Heart left ventricle (tissue), 16 donors: Measurements from ENCODE around the gene ADCY9. TPM values are rescaled to one million over a fixed set of nuclear protein-coding genes. Genes with fewer than 3 reads are reported as not detected.
A peak's percentile ranks its signal among the peaks of the same experiment; 100 is the strongest.

Source experiments
- ATAC-seq, 4 donors: fragments of 200-7000 bp; cut with Tn5 transposase; one replicate each; pipeline ENCODE4 v1.9.1; 2020 to 2022; ENCODE audit warnings: moderate library complexity in 4 of 4, mild to moderate bottlenecking in 3 of 4, moderate number of reproducible peaks in 1 of 4
- DNase-seq, 5 donors: peaks; one replicate each; pipeline ENCODE4 v3.0.0-alpha.2; 2020
- H3K27ac ChIP-seq, 12 donors: fragments of 200-600 bp; sonication (generic) in 4 of 12; one replicate each; pipeline versions ENCODE4 v1.5.0 to v1.8.0; 2016 to 2022; ENCODE audit warnings: mild to moderate bottlenecking in 2 of 12
- H3K27me3 ChIP-seq, 9 donors: fragments of 200-600 bp; sonication (generic) in 2 of 9; one replicate each; pipeline versions ENCODE4 v1.5.1 to v1.8.0; 2016 to 2022; ENCODE audit warnings: mild to moderate bottlenecking in 3 of 9
- H3K36me3 ChIP-seq, 9 donors: fragments of 200-600 bp; sonication (generic) in 2 of 9; one replicate each; pipeline versions ENCODE4 v1.5.0 to v1.8.0; 2018 to 2022; ENCODE audit warnings: mild to moderate bottlenecking in 2 of 9
- H3K4me1 ChIP-seq, 12 donors: fragments of 200-600 bp; sonication (generic) in 4 of 12; one replicate each; pipeline versions ENCODE4 v1.5.0 to v1.8.0; 2016 to 2022; ENCODE audit warnings: mild to moderate bottlenecking in 3 of 12
- H3K4me3 ChIP-seq, 12 donors: fragments of 200-600 bp; sonication (generic) in 4 of 12; one replicate each; pipeline versions ENCODE4 v1.5.0 to v1.8.0; 2017 to 2022; ENCODE audit warnings: mild to moderate bottlenecking in 9 of 12, moderate library complexity in 4 of 12
- H3K9me3 ChIP-seq, 12 donors: fragments of 200-600 bp; sonication (generic) in 4 of 12; one replicate each; pipeline versions ENCODE4 v1.5.0 to v1.8.0; 2016 to 2022; ENCODE audit warnings: mild to moderate bottlenecking in 1 of 12
- POLR2A ChIP-seq, 2 donors: fragments of 450-650 bp; IDR thresholded peaks; one replicate each; pipeline ENCODE4 v1.6.1; 2017; ENCODE audit warnings: antibody characterized with exemption in 2 of 2, mild to moderate bottlenecking in 2 of 2, moderate library complexity in 2 of 2
- WGBS, 4 donors: extraction: QIAGEN DNeasy Blood & Tissue Kit in 2 of 4; methylation state at CpG; one replicate each; pipeline versions ENCODE4 v1.1.5 to v1.1.7; 2013 to 2018; 5-methylcytosine and 5-hydroxymethylcytosine counted together
- intact Hi-C, 10 donors: fragments of 100-400 bp; cut with DNase I; formaldehyde crosslinking; loops; one replicate each; pipeline versions ENCODE4 v1.11.1 to v1.14.2; 2022
- polyA plus RNA-seq, 2 donors: library from polyadenylated mRNA; stranded (reverse); fragments of 200-250 nt; gene quantifications; one replicate each; pipeline ENCODE4 v1.2.3, GENCODE V29; 2013
- total RNA-seq, 9 donors: library from RNA; depleted of rRNA in 2 of 9; stranded (reverse); fragments of >200 nt in 2 of 9; fragmentation: NEBNext Ultra II Directional in 3 of 9; extraction: Animal tissue kit (Norgen Biotek cat#: 25700) in 3 of 9; gene quantifications; one replicate each; pipeline versions ENCODE4 v1.1.0 to v1.2.4, GENCODE V29; 2016 to 2023
- TF ChIP-seq, protein P1 (sequence below), 12 donors: fragments of 200-600 bp; sonication (generic) in 4 of 12; IDR thresholded peaks; one replicate each; pipeline versions ENCODE4 v1.5.0 to v1.8.0; 2018 to 2022; ENCODE audit warnings: antibody characterized with exemption in 12 of 12, mild to moderate bottlenecking in 5 of 12
- donor health status: ischemic (EF 13 %, LVEDD 7.1; RV severe dilation, severe dysfunction).
- donor health status: healthy with polysubstance abuse.
- donor health status: DM: no; HTN: yes; CAD: no.
- donor health status: DM: no; HTN: no; CAD: no.
- donor health status: ischemic (EF 25% LVEDD 6.9; RV normal size, moderate dysfunction).
- donor health status: ischemic (EF 25% LVEDD 5.7; RV mildly dilated, moderate dysfunction).
- donor health status: healthy.
- donor health status: DM: yes; HTN: yes; CAD: no.
- donor health status: ischemic (EF 35%, LVEDD 5.7; RV mildly dilated, moderate dysfunction).
- donor health status: nonischemic (EF 11% LVEDD 7.7; RV severe dilation, severe dysfunction).
- donor health status: DM: yes; HTN: yes; CAD: no.
- donor health status: PGD.
- donor health status: ischemic (EF 29% LVEDD 5.4; RV normal size, mild dysfunction).
- donor health status: nonischemic (EF 23%, LVEDD 6.1; RV moderate dilation, normal function).

Gene ADCY9
- total and polyA plus RNA-seq, 11 donors: 11.8 to 85.8 (median 45.0) TPM

- TF ChIP-seq POLR2A (IDR thresholded peaks at IDR 0.05): no peak
- TF ChIP-seq, protein P1, sequence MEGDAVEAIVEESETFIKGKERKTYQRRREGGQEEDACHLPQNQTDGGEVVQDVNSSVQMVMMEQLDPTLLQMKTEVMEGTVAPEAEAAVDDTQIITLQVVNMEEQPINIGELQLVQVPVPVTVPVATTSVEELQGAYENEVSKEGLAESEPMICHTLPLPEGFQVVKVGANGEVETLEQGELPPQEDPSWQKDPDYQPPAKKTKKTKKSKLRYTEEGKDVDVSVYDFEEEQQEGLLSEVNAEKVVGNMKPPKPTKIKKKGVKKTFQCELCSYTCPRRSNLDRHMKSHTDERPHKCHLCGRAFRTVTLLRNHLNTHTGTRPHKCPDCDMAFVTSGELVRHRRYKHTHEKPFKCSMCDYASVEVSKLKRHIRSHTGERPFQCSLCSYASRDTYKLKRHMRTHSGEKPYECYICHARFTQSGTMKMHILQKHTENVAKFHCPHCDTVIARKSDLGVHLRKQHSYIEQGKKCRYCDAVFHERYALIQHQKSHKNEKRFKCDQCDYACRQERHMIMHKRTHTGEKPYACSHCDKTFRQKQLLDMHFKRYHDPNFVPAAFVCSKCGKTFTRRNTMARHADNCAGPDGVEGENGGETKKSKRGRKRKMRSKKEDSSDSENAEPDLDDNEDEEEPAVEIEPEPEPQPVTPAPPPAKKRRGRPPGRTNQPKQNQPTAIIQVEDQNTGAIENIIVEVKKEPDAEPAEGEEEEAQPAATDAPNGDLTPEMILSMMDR (IDR thresholded peaks at IDR 0.05): no peak
- no peak overlapping the region for H3K4me3 ChIP-seq
- H3K36me3 ChIP-seq: peaks cover 0 to 19% (median 9%) of the 10 kb centered on the region in 9 donors
- DNase-seq (no peak), ATAC-seq (no peak)
- 97 to 99% (median 98%) methylated on average over 24 of the region's 24 CpGs for WGBS, 4 donors
- peaks cover 0 to 6% (median 0%) of the 10 kb centered on the region in 12 donors for H3K9me3 ChIP-seq
- H3K27ac ChIP-seq: no peak overlapping the region
- H3K4me1 ChIP-seq: peaks cover 0 to 32% (median 22%) of the 10 kb centered on the region in 12 donors
- intact Hi-C loops: no loop called here
- no peaks in the 10 kb centered on the region for H3K27me3 ChIP-seq
Measured at GRCh38 chr16:3966681-3967080, 149.6 kb downstream of the ADCY9 start.

- Histone ChIP-seq H3K9me3 (peaks cover 0 to 6% (median 0%) of the 10 kb centered on the region in 12 donors), H3K4me3 (no peak overlapping the region), H3K27ac (no peak overlapping the region), H3K36me3 (peaks cover 0 to 15% (median 9%) of the 10 kb centered on the region in 9 donors), H3K4me1 (peaks cover 0 to 35% (median 25%) of the 10 kb centered on the region in 12 donors), H3K27me3 (no peaks in the 10 kb centered on the region)
- DNase-seq (no peak), ATAC-seq (no peak)
- TF ChIP-seq, protein P1 (IDR thresholded peaks at IDR 0.05): no peak
- TF ChIP-seq POLR2A (IDR thresholded peaks at IDR 0.05): no peak
- intact Hi-C loops: no loop called here
- WGBS, 4 donors: 97 to 98% (median 98%) methylated on average over 36 to 50 of the region's 50 CpGs
Measured at GRCh38 chr16:3965781-3966582, 150.3 kb downstream of the ADCY9 start.

DNA sequence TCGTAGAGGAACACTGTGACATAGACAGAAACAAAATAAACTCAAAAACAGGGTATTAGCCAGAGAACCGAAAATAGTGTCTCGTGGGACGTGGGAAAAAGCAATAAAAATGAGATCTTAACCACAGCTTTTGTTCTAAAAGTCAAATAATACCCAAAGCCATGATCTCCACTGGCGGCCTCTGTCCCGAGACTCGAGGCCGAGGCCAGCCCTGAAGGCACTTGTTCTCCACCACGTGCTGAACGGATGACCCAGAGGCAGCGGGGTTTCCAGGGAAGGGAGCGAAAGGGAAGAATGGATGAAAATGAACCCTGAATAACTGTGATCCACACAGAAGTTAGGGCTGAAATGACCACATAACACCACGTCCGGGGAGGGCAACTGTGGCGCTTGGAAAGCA, 150.9 kb downstream of the ADCY9 start:
- Histone ChIP-seq H3K27me3 (no peaks in the 10 kb centered on the region), H3K36me3 (peaks cover 0 to 15% (median 9%) of the 10 kb centered on the region in 9 donors), H3K4me1 (peaks cover 0 to 37% (median 26%) of the 10 kb centered on the region in 12 donors), H3K27ac (no peak overlapping the region), H3K4me3 (no peak overlapping the region), H3K9me3 (peaks cover 0 to 6% (median 0%) of the 10 kb centered on the region in 12 donors)
- DNase-seq (no peak), ATAC-seq (no peak)
- intact Hi-C loops: no loop called here
- WGBS, 4 donors: 87 to 90% (median 89%) methylated on average over 15 of the region's 15 CpGs
- TF ChIP-seq, protein P1 (IDR thresholded peaks at IDR 0.05): no peak
- TF ChIP-seq POLR2A (IDR thresholded peaks at IDR 0.05): no peak

DNA sequence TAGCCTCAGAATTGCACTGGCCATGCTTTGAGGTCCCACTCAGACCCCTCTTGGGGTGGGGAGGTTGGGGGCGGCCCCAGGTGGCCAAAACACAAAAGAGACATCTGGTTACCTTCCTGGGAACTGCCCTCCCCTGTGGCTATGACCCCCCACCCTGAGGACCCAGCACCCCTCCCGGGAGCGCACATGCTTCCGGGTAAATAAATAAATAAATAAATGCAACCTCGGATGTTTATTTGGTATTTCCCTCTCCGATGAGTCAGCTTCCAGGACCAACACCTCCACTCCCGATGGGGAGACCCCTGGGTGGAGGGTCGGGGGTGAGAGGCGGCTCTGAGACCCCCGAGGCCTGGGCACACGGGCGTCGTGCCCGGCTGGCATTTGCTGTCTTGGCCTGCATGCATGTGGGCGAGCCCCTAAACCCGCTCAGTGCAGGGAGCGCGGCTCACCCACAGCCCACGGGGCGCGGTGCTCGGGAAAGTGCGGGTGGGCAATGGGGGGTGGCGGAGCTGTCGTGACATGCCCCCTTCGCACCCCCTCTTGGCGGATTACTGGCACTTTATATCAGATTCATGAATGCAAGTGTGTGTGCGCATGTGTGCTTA, 151.5 kb downstream of the ADCY9 start:
- intact Hi-C loops: no loop called here

More for the DNA sequence above, 151.5 kb downstream of the ADCY9 start:
- no peak overlapping the region for H3K4me3 ChIP-seq
- H3K9me3 ChIP-seq: peaks cover 0 to 6% (median 0%) of the 10 kb centered on the region in 12 donors
- peaks cover 0 to 15% (median 9%) of the 10 kb centered on the region in 9 donors for H3K36me3 ChIP-seq
- peak in 1 of 4 donors; percentile 14 for ATAC-seq
- peaks cover 0 to 42% (median 30%) of the 10 kb centered on the region in 12 donors for H3K4me1 ChIP-seq
- H3K27ac ChIP-seq: peak overlapping the region in 2 of 12 donors; percentile 42 to 45
- 92 to 96% (median 93%) methylated on average over 28 of the region's 28 CpGs for WGBS, 4 donors
- TF ChIP-seq POLR2A (IDR thresholded peaks at IDR 0.05): no peak
- TF ChIP-seq, protein P1 (IDR thresholded peaks at IDR 0.05): no peak
- H3K27me3 ChIP-seq: no peaks in the 10 kb centered on the region
- no peak for DNase-seq
